Neural progenitor cell (in vitro differentiated cells): Measurements from ENCODE around the gene ADAMTSL2. TPM values are rescaled to one million over a fixed set of nuclear protein-coding genes. Genes with fewer than 3 reads are reported as not detected.
A peak's percentile ranks its signal among the peaks of the same experiment; 100 is the strongest.

Experiments
- DNase-seq: peaks from one replicate; pipeline ENCODE4 v3.0.0-alpha.2; 2016; ENCODE audit warnings: low spot score
- H2AFZ ChIP-seq: fragments of 200-600 bp; sonication (generic); replicated peaks from 2 replicates; pipeline ENCODE4 v1.6.1; 2016; ENCODE audit warnings: antibody characterized with exemption
- H3F3A ChIP-seq: fragments of 200-600 bp; sonication (generic); 2 replicates; pipeline ENCODE4 v1.6.1; 2016; ENCODE audit warnings: antibody characterized with exemption, low read depth
- H3K27ac ChIP-seq: fragments of 200-600 bp; sonication (generic); 2 replicates; pipeline ENCODE4 v1.5.1; 2016; ENCODE audit warnings: mild to moderate bottlenecking
- H3K27me3 ChIP-seq: fragments of 200-600 bp; sonication (generic); 2 replicates; pipeline ENCODE4 v1.6.1; 2016; ENCODE audit warnings: mild to moderate bottlenecking, moderate library complexity
- H3K36me3 ChIP-seq: fragments of 200-600 bp; sonication (generic); 2 replicates; pipeline ENCODE4 v1.5.1; 2016
- H3K4me1 ChIP-seq: fragments of 200-600 bp; sonication (generic); 2 replicates; pipeline ENCODE4 v1.6.1; 2016; ENCODE audit warnings: mixed run types
- H3K4me2 ChIP-seq: fragments of 200-600 bp; sonication (generic); 2 replicates; pipeline ENCODE4 v1.6.1; 2016
- H3K4me3 ChIP-seq: fragments of 200-600 bp; sonication (generic); 2 replicates; pipeline ENCODE4 v1.5.1; 2016
- H3K79me2 ChIP-seq: fragments of 200-600 bp; sonication (generic); 2 replicates; pipeline ENCODE4 v1.6.1; 2016; ENCODE audit warnings: low read depth
- H3K9ac ChIP-seq: fragments of 200-600 bp; sonication (generic); 2 replicates; pipeline ENCODE4 v1.6.1; 2016
- H3K9me3 ChIP-seq: fragments of 200-600 bp; sonication (generic); 2 replicates; pipeline ENCODE4 v1.5.1; 2016; ENCODE audit warnings: low read depth
- H4K20me1 ChIP-seq: fragments of 200-600 bp; sonication (generic); 2 replicates; pipeline ENCODE4 v1.6.1; 2016; ENCODE audit warnings: low read depth
- H3K27ac Mint-ChIP-seq: 3 replicates; pipeline ENCODE4 v1.8.0; 2021; ENCODE audit warnings: mixed read lengths
- H3K27me3 Mint-ChIP-seq: 2 replicates; pipeline ENCODE4 v1.8.0; 2022; ENCODE audit warnings: low read depth, mild to moderate bottlenecking, inconsistent platforms, moderate library complexity, mixed read lengths; ENCODE audit not compliant: insufficient read depth
- H3K36me3 Mint-ChIP-seq: 3 replicates; pipeline ENCODE4 v1.8.0; 2021; ENCODE audit warnings: mixed read lengths
- H3K4me1 Mint-ChIP-seq: 3 replicates; pipeline ENCODE4 v1.8.0; 2021; ENCODE audit warnings: mixed read lengths
- H3K4me3 Mint-ChIP-seq: 3 replicates; pipeline ENCODE4 v1.8.0; 2021; ENCODE audit warnings: mild to moderate bottlenecking, moderate library complexity, mixed read lengths
- H3K9me3 Mint-ChIP-seq: 3 replicates; pipeline ENCODE4 v1.8.0; 2020; ENCODE audit warnings: mixed read lengths
- CTCF ChIP-seq: fragments of 200-600 bp; sonication (generic); IDR thresholded peaks from 2 replicates; pipeline ENCODE4 v1.5.1; 2017; ENCODE audit warnings: antibody characterized with exemption, mild to moderate bottlenecking
- EZH2 ChIP-seq: fragments of 200-600 bp; sonication (generic); IDR thresholded peaks from 2 replicates; pipeline ENCODE4 v1.6.1; 2017; ENCODE audit warnings: antibody characterized with exemption, mild to moderate bottlenecking, moderate library complexity
- EZH2phosphoT487 ChIP-seq: fragments of 200-600 bp; sonication (generic); IDR thresholded peaks from 2 replicates; pipeline ENCODE4 v1.6.1; 2017; ENCODE audit warnings: antibody characterized with exemption
- total RNA-seq: library from RNA; depleted of rRNA; stranded (reverse); fragments of >200 nt; gene quantifications from 2 replicates; pipeline ENCODE4 v1.2.3, GENCODE V29; 2015; ENCODE audit warnings: low replicate concordance

The ADAMTSL2 gene
- total RNA-seq, 1 donor from 2014 or later: 0.30 TPM

- H3K4me3 ChIP-seq: no peak overlapping the region
- H3K79me2 ChIP-seq: no peaks in the 10 kb centered on the region
- Mint-ChIP-seq H3K36me3 (peaks cover 3% of the 10 kb centered on the region), H3K27ac (no peak overlapping the region), H3K4me3 (no peak overlapping the region), H3K27me3 (peaks cover 17% of the 10 kb centered on the region), H3K9me3 (peaks cover 13% of the 10 kb centered on the region), H3K4me1 (peaks cover 27% of the 10 kb centered on the region)
- TF ChIP-seq EZH2: no peak
- TF ChIP-seq CTCF: no peak
- TF ChIP-seq EZH2phosphoT487: no peak
- H3K27me3 ChIP-seq: no peaks in the 10 kb centered on the region
- H3K27ac ChIP-seq: no peak overlapping the region
- no peaks in the 10 kb centered on the region for H3K36me3 ChIP-seq
- peaks cover 18% of the 10 kb centered on the region for H3K4me1 ChIP-seq
- H3K4me2 ChIP-seq: no peak overlapping the region
- H3K9me3 ChIP-seq: no peaks in the 10 kb centered on the region
- no peak for DNase-seq
- H3F3A ChIP-seq: peaks cover 8% of the 10 kb centered on the region
- H4K20me1 ChIP-seq: no peaks in the 10 kb centered on the region
- no peak overlapping the region for H3K9ac ChIP-seq
- no peak overlapping the region for H2AFZ ChIP-seq
These were observed 52.5 kb downstream of the ADAMTSL2 start for GRCh38 chr9:133587051-133587450.

- H3K36me3 Mint-ChIP-seq: peaks cover 3% of the 10 kb centered on the region
- Histone ChIP-seq H3K4me2 (no peak overlapping the region), H2AFZ (no peak overlapping the region), H3K36me3 (no peaks in the 10 kb centered on the region), H4K20me1 (no peaks in the 10 kb centered on the region), H3K27ac (no peak overlapping the region), H3K79me2 (no peaks in the 10 kb centered on the region), H3F3A (peaks cover 8% of the 10 kb centered on the region), H3K4me1 (peaks cover 16% of the 10 kb centered on the region), H3K9me3 (no peaks in the 10 kb centered on the region), H3K4me3 (no peak overlapping the region), H3K9ac (no peak overlapping the region), H3K27me3 (no peaks in the 10 kb centered on the region)
- H3K27me3 Mint-ChIP-seq: peaks cover 17% of the 10 kb centered on the region
- no peak overlapping the region for H3K4me3 Mint-ChIP-seq
- DNase-seq: no peak
- TF ChIP-seq EZH2: no peak
- no peak for TF ChIP-seq EZH2phosphoT487
- TF ChIP-seq CTCF: no peak
- H3K27ac Mint-ChIP-seq: no peak overlapping the region
- H3K9me3 Mint-ChIP-seq: peaks cover 13% of the 10 kb centered on the region
- peaks cover 23% of the 10 kb centered on the region for H3K4me1 Mint-ChIP-seq
These were observed 53.0 kb downstream of the ADAMTSL2 start for GRCh38 chr9:133587466-133587865.

GRCh38 chr9:133589454-133590227 lies 55.1 kb downstream of the ADAMTSL2 start:
- H3K4me3 Mint-ChIP-seq: no peak overlapping the region
- H2AFZ ChIP-seq: no peak overlapping the region

More at GRCh38 chr9:133589454-133590227, 55.1 kb downstream of the ADAMTSL2 start:
- H3K4me3 ChIP-seq: no peak overlapping the region
- peaks cover 11% of the 10 kb centered on the region for H3K4me1 ChIP-seq
- H3K4me1 Mint-ChIP-seq: peaks cover 14% of the 10 kb centered on the region
- no peaks in the 10 kb centered on the region for H3K27me3 ChIP-seq
- H3K79me2 ChIP-seq: no peaks in the 10 kb centered on the region
- peaks cover 3% of the 10 kb centered on the region for H3K36me3 Mint-ChIP-seq
- peak; percentile 68 for TF ChIP-seq CTCF
- no peak for TF ChIP-seq EZH2phosphoT487
- H3K36me3 ChIP-seq: no peaks in the 10 kb centered on the region
- H3K27me3 Mint-ChIP-seq: peaks cover 19% of the 10 kb centered on the region
- H4K20me1 ChIP-seq: no peaks in the 10 kb centered on the region
- H3K27ac Mint-ChIP-seq: no peak overlapping the region
- peak; percentile 45 for DNase-seq
- peaks cover 13% of the 10 kb centered on the region for H3K9me3 Mint-ChIP-seq
- H3K9me3 ChIP-seq: no peaks in the 10 kb centered on the region
- H3F3A ChIP-seq: peaks cover 3% of the 10 kb centered on the region
- H3K9ac ChIP-seq: no peak overlapping the region
- no peak overlapping the region for H3K27ac ChIP-seq
- no peak overlapping the region for H3K4me2 ChIP-seq
